ENCODE measurements around the gene CECR2.

The CECR2 gene

GRCh38 chr22:17368554-17369438 lies 464 bp upstream of the CECR2 start:
- peak; percentile 86 for DNase-seq

GRCh38 chr22:17370026-17370765 lies 936 bp downstream of the CECR2 start:
- DNase-seq: peak; percentile 4

GRCh38 chr22:17370766-17371432 lies 1.6 kb downstream of the CECR2 start:
- no peak for DNase-seq

- no peak for DNase-seq
These were observed 2.2 kb downstream of the CECR2 start for GRCh38 chr22:17371448-17371847.

- no peak for DNase-seq
These were observed 4.6 kb downstream of the CECR2 start for GRCh38 chr22:17373855-17374254.

GRCh38 chr22:17375914-17376614 lies 6.8 kb downstream of the CECR2 start:
- no peak for DNase-seq

GRCh38 chr22:17376950-17377349 lies 7.7 kb downstream of the CECR2 start:
- DNase-seq: no peak

GRCh38 chr22:17379944-17380343 lies 10.7 kb downstream of the CECR2 start:
- DNase-seq: no peak

GRCh38 chr22:17380359-17381087 lies 11.3 kb downstream of the CECR2 start:
- peak; percentile 44 for DNase-seq

- DNase-seq: no peak
These were observed 12.1 kb downstream of the CECR2 start for GRCh38 chr22:17381192-17381913.

- no peak for DNase-seq
These were observed 15.5 kb downstream of the CECR2 start for GRCh38 chr22:17384612-17385330.

GRCh38 chr22:17387356-17387755 lies 18.1 kb downstream of the CECR2 start:
- DNase-seq: no peak

GRCh38 chr22:17388235-17388634 lies 19.0 kb downstream of the CECR2 start:
- no peak for DNase-seq

GRCh38 chr22:17390087-17390486 lies 20.8 kb downstream of the CECR2 start:
- no peak for DNase-seq

- DNase-seq: no peak
These were observed 27.3 kb downstream of the CECR2 start for GRCh38 chr22:17396516-17396915.

GRCh38 chr22:17397756-17398547 lies 28.7 kb downstream of the CECR2 start:
- no peak for DNase-seq

GRCh38 chr22:17400305-17400704 lies 31.0 kb downstream of the CECR2 start:
- DNase-seq: no peak

- DNase-seq: no peak
These were observed 32.5 kb downstream of the CECR2 start for GRCh38 chr22:17401728-17402127.

- no peak for DNase-seq
These were observed 33.0 kb downstream of the CECR2 start for GRCh38 chr22:17402293-17402692.

- no peak for DNase-seq
These were observed 34.6 kb downstream of the CECR2 start for GRCh38 chr22:17403906-17404305.
